LNCAP (cell line): ENCODE data around the gene CDHR3.
A peak's percentile ranks its signal among the peaks of the same experiment; 100 is the strongest.

Source experiments
- CTCF ChIP-seq: fragments of 450-650 bp; IDR thresholded peaks from 2 replicates; pipeline ENCODE4 v1.5.1; 2017; ENCODE audit warnings: mild to moderate bottlenecking

The CDHR3 gene

DNA sequence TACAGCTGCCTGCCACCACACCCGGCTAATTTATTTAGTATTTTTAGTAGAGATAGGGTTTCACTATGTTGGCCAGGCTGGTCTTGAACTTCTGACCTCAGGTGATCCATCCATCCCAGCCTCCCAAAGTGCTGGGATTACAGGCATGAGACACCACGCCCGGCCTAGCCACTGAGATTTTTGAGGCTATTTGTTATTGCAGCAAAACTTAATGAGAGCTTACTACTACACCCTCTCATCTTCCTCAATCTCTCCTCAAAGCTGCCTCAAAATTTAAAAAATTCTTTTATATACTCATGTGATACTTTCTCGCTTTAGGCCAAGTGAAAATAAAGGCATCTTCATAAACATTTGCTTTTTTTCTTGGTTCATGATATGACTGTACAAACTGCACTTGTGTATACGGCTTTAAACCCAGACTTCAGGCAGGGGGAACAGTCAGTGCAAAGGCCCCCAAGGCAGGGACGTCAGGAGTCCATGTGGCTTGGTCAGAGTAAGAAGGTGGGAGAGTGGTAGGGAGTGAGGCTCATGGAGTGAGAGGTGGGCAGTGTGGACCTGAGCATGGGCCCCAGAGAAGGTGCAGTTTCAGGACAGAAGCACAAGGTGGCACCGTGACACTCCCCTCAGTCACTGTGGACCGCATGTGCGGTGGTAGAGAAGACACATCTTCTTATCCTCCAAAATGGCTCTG lies 93.6 kb downstream of the CDHR3 start:
- peak; percentile 88 for TF ChIP-seq CTCF

GRCh38 chr7:106057204-106057961 lies 94.3 kb downstream of the CDHR3 start:
- no peak for TF ChIP-seq CTCF

- no peak for TF ChIP-seq CTCF
Observed at GRCh38 chr7:106057962-106058927, 95.2 kb downstream of the CDHR3 start.

- TF ChIP-seq CTCF: no peak
Observed at GRCh38 chr7:106058928-106059324, 95.9 kb downstream of the CDHR3 start.

DNA sequence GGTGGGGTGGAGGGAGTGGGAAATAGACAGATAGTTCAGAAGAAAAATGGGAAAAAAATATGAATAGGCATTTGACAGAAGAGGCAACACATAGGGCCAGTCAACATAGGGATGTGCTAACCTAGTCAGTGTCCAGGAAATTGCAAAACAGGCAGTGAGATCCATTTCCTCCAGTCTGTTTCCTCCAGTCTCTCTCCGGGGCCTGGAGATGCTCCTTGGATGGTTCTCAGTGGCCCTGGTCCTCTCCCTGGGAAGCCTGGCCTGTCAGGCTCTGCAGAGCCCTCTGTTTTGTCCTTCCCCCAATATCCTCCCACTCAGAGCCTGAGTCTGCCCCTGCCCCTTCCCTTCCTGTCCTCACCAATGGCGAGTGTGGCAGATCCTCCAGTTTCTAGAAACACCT lies 96.5 kb downstream of the CDHR3 start:
- TF ChIP-seq CTCF: no peak

DNA sequence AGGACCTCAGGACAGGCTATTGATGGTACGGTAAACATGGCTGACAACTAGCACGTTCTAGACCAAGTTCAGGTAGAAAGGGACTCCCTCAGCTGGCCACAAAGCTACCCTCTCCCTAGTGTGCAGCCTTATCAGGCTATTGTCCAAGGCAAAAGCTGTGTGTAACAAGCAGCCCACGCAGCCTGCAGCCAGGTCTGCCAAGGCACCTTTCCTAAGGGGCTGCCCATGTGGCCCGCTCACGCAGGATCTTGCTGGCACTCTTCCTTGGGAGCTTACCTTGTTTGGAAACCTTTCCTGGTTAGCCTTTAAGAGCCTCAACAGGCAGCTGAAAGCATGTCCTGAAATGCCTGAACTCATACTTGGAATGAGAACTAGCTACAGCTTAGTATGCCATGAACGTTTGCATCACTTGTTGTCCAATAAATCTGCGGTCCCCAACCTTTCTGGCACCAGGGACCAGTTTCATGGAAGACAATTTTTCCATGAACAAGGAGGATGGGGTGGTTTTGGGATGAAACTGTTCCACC lies 97.4 kb downstream of the CDHR3 start:
- no peak for TF ChIP-seq CTCF
